Coronary artery (tissue), 2 donors: Measurements from ENCODE around the gene OLFM1.

Source experiments
- DNase-seq: peaks from one replicate; pipeline ENCODE4 v3.0.0-alpha.2; 2017; ENCODE audit warnings: low spot score
- H3K27ac ChIP-seq, 2 donors: fragments of 200-600 bp; sonication (generic); one replicate each; pipeline ENCODE4 v1.5.1; 2016 to 2019
- H3K4me3 ChIP-seq: fragments of 200-600 bp; sonication (generic); 2 replicates; pipeline ENCODE4 v1.5.1; 2016; ENCODE audit warnings: mild to moderate bottlenecking, moderate library complexity
- TF ChIP-seq, protein P1 (sequence below): fragments of 200-600 bp; sonication (generic); IDR thresholded peaks from one replicate; pipeline ENCODE4 v1.5.1; 2019; ENCODE audit warnings: antibody characterized with exemption

The OLFM1 gene

DNA sequence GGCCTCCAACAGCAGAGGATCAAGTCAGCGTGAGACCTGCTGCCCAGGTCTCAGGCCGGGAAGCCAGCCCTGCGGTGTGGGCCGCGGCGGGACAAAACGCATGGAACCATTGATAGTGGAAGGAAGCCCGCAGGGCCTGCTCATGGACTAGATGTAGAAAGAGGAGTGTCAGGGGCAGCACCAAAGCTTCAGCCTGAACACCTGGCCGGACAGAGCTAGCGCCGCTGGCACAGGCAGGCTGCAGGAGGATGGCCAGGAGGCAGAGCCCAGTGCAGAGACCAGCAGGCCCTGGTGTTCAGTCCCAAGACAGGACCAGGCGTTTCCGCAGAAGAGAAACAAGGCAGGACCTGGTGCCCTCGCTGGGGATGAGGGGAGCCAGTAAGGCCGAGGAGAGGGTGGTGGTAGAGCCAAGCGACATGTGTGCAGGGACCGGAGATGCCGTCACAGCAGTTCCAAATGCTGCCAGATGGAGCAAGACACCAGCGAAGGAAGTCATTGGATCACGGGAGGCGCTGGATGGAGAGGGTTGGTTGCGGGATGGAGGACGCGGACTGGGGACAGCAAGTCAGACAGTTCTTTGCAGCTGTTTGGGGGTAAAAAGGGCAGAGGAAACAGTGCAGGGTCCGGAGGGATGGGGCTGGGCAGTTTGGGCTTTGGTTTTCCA lies 42.1 kb upstream of the OLFM1 start:
- peak; percentile 66 for DNase-seq
- TF ChIP-seq, protein P1, sequence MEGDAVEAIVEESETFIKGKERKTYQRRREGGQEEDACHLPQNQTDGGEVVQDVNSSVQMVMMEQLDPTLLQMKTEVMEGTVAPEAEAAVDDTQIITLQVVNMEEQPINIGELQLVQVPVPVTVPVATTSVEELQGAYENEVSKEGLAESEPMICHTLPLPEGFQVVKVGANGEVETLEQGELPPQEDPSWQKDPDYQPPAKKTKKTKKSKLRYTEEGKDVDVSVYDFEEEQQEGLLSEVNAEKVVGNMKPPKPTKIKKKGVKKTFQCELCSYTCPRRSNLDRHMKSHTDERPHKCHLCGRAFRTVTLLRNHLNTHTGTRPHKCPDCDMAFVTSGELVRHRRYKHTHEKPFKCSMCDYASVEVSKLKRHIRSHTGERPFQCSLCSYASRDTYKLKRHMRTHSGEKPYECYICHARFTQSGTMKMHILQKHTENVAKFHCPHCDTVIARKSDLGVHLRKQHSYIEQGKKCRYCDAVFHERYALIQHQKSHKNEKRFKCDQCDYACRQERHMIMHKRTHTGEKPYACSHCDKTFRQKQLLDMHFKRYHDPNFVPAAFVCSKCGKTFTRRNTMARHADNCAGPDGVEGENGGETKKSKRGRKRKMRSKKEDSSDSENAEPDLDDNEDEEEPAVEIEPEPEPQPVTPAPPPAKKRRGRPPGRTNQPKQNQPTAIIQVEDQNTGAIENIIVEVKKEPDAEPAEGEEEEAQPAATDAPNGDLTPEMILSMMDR = no peak
- H3K4me3 ChIP-seq = no peak overlapping the region
- no peak overlapping the region for H3K27ac ChIP-seq

DNA sequence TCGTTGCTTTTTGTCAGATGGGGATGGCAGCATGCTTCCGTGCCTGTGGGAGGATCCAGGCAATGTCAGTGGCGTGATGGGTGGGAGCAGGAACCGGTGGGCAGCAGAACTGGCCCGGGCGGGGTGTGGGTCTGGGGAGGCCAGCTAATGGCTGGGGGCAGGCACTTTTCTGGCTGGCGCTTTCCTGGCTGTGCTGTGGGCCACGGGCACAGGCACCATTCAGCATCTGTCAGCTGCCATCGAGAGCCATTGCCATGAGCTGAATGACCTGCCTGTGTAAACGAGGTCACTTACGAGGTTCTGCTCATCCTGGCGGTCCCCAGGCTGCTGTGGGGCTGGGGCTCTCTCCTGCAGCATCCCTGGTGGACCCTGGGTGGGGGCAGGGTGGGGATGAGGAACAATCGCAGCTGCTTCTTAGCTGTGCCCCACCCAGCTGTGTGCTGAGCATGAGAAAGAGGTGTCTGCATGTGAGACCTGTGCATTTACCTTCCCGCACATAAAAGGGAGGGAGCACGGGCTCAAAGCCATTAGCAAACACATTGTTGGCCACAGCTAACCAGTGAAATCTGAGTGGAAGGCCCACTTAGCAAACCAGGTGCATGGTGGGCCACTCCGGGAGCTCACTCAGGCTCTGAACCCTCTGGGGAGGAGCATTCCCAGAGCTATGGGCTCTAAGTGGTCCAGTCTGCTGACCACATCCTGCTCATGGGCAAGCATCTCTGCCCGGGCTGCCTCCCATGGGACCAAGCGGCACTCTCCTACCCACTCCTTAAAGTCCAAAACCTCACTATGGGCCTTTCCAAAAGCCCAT lies 41.3 kb upstream of the OLFM1 start:
- Histone ChIP-seq H3K4me3 (no peak overlapping the region), H3K27ac (no peak overlapping the region)
- TF ChIP-seq, protein P1 = no peak
- peak; percentile 52 for DNase-seq

DNA sequence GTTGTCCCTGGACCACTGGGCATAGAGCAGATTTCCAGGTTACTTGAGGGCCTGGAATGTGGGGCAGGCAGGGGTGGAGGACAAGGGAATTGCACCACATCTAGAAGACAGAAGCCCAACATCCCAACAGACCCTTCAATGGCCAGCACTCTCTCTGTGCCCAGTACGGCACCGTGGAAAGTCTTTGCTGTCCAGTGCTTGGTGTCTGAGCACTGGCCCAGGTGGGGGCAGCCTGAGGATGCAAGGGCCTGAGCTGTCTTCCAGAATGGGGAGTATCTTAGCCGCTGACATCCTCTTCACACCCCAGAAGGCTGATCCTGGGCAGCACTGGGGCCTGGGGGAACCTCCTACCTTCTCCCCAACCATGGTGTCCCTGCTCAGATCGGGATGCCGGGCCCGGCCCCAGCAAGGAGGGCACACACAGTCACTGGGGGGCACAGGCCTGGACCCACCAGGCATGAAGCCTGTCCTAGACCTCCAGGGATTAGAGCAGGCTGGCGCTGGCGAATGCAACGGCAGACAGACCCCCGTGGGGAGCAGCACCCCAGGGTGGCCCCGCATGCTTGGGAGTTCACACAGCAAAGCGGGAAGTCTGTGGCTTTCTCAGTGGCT lies 40.6 kb upstream of the OLFM1 start:
- DNase-seq = peak; percentile 64
- Histone ChIP-seq H3K4me3 (no peak overlapping the region), H3K27ac (no peak overlapping the region)
- TF ChIP-seq, protein P1 = no peak

DNA sequence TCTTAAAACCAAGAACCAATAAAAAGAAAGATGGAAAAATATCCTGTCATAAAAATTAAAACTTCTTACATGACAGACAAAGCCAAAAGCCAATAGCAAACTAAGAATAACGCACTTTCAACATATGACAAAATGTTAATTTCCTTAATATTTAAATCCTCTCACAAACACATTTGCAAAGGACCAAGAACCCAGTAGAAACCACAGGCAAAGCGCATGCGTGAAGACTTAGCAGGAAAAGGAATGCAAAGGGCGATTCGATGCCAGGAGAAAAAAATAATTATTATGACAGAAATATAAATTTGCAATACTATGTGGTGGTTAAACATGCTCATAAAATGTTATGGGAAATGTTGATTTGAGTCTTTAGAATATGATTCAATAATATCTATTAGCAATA lies 39.9 kb upstream of the OLFM1 start:
- no peak for DNase-seq
- TF ChIP-seq, protein P1 = no peak
- Histone ChIP-seq H3K27ac (no peak overlapping the region), H3K4me3 (no peak overlapping the region)

DNA sequence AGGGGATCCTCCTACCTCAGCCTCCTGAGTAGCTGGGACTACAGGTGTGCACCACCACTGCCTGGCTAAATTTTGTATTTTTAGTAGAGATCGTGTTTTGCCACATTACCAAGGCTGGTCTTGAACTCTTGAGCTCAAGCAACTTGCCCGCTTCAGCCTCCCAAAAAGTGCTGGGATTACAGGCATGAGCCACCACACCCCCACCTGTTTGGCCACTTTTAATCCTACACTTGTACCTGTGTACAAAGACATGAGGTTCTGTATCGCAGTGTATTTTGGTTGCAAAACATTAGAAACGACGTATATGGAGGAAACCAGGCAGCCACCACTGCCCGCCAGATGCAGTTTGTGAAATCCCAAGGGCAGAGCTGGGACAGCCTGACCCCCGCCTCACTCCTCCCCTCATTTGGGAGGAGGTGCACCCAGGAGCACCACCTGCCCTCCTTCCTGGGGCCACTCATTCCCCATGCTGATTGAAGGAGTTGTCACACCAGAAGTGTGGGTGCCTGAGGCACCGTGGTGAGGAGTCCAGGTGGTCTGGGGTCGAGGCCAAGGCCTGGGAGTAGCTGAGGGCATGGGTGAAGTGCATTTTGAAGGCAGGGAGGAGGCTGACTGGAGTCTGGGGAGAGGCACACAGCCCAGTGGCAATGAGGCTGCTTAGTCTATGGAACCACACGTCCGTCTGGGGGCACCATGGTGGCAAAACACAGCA lies 39.3 kb upstream of the OLFM1 start:
- peak; percentile 67 for DNase-seq
- TF ChIP-seq, protein P1 = no peak
- Histone ChIP-seq H3K27ac (no peak overlapping the region), H3K4me3 (no peak overlapping the region)

DNA sequence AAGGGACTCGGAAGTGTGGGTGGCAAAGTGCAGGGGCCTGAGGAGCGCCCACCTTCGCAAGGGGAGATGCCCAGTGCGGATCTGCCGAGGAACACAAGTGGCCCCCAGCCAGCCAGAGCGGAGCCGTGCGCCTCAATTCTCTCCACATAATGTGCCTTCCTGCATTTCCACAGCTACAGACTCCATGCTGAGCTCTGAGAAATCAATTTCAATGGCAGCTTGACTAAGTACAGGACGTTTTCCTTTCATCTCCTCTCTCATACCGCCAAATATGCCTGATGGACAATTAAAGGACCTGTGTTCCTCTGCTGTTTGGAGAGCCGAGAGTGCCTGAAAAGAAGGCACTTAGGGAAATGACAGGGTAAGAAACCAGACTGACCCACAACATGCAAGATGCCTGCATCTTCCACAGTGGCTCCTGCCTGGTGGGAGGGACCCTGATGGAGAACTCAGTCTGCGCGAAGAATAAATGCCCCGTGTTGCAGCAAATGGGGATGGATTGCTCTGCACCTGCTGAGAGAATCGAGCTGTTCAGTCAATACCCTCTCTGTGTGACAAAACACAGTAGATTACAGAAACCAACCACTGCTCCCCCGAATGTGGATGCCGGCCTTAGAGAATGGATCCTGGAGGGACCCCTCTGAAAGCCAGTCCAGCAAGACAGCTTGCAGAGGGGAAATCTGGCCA lies 38.6 kb upstream of the OLFM1 start:
- H3K4me3 ChIP-seq = no peak overlapping the region
- H3K27ac ChIP-seq = no peak overlapping the region
- TF ChIP-seq, protein P1 = no peak
- peak; percentile 64 for DNase-seq
